HepG2 (cell line): ENCODE measurements around the gene SLCO4A1. TPM values are rescaled to one million over a fixed set of nuclear protein-coding genes. Genes with fewer than 3 reads are reported as not detected.

Experiments used
- ATAC-seq: fragments of 200-7000 bp; cut with Tn5 transposase; 3 replicates; pipeline ENCODE4 v1.9.1; 2020; ENCODE audit warnings: mild to moderate bottlenecking, moderate library complexity
- BruUV-seq: library from RNA; stranded (reverse); fragments of 400-500 nt; replicated peaks from 2 replicates; lab custom pipeline; 2021; lab: Mats Ljungman, UMichigan
- CTCF ChIA-PET: fragments of 300-600 bp; formaldehyde crosslinking; extraction: SDS; loops from one replicate; lab custom pipeline; 2021; ENCODE audit warnings: low total read pairs, inconsistent platforms, low intra/inter-chr PET ratio; lab: Yijun Ruan, JAX
- POLR2A ChIA-PET: fragments of 350-600 bp; sonication (Branson Sonifier 250); formaldehyde crosslinking; loops from one replicate; lab custom pipeline; 2020; ENCODE audit warnings: antibody characterized with exemption, inconsistent platforms; lab: Yijun Ruan, JAX
- DNase-seq: peaks from one replicate; pipeline ENCODE4 v3.0.0-alpha.2; 2015; ENCODE audit warnings: low spot score
- FAIRE-seq: peaks from 3 replicates; lab custom pipeline; 2011; peaks lifted over from hg19 to GRCh38; lab: Jason Lieb, UNC
- H2AFZ ChIP-seq: one replicate; pipeline ENCODE4 v1.6.1; 2011; ENCODE audit warnings: low read length, inconsistent platforms
- H3K27ac ChIP-seq: fragments of 300-600 bp; 3 replicates; pipeline ENCODE4 v1.8.0; 2011; ENCODE audit warnings: mixed run types, mild to moderate bottlenecking, mixed read lengths, low read length, inconsistent platforms; ENCODE audit not compliant: insufficient read depth; ENCODE audit errors: extremely low read length
- H3K27me3 ChIP-seq, 2 experiments: fragments of 200-600 bp in 1 of 2; 2 replicates in 1 of 2; 3 replicates in 1 of 2; pipeline versions ENCODE4 v1.6.0 to v1.8.0; 2011; ENCODE audit warnings: low read length in 2 of 2, mild to moderate bottlenecking in 2 of 2, moderate library complexity in 2 of 2, inconsistent platforms in 1 of 2; ENCODE audit not compliant: insufficient read depth in 2 of 2, control insufficient read depth in 1 of 2
- H3K36me3 ChIP-seq, 2 experiments: fragments of 200-600 bp in 1 of 2; replicated peaks in 1 of 2; 2 replicates in 1 of 2; 3 replicates in 1 of 2; pipeline versions ENCODE4 v1.5.1 to v1.8.0; 2011; ENCODE audit warnings: low read length in 2 of 2, inconsistent platforms in 1 of 2; ENCODE audit not compliant: insufficient read depth in 2 of 2, control insufficient read depth in 1 of 2
- H3K4me1 ChIP-seq: 2 replicates; pipeline ENCODE4 v1.5.1; 2012; ENCODE audit warnings: low read length, inconsistent platforms; ENCODE audit not compliant: insufficient read depth
- H3K4me2 ChIP-seq: 2 replicates; pipeline ENCODE4 v1.6.0; 2011; ENCODE audit warnings: low read depth, low read length, inconsistent platforms
- H3K4me3 ChIP-seq, 3 experiments: fragments of 200-600 bp in 1 of 3; sonication (generic), shearing (Covaris generic) in 1 of 3; replicated peaks in 1 of 3; 2 replicates each; pipeline ENCODE4 v1.5.1; 2011 to 2016; ENCODE audit warnings: low read length in 3 of 3, inconsistent platforms in 2 of 3, low read depth in 2 of 3, mild to moderate bottlenecking in 2 of 3, control low read depth in 1 of 3, mixed read lengths in 1 of 3; ENCODE audit not compliant: insufficient read depth in 1 of 3
- H3K79me2 ChIP-seq: one replicate; pipeline ENCODE4 v1.6.1; 2011; ENCODE audit warnings: low read length, inconsistent platforms; ENCODE audit not compliant: insufficient read depth
- H3K9ac ChIP-seq: 2 replicates; pipeline ENCODE4 v1.6.0; 2011; ENCODE audit warnings: mild to moderate bottlenecking, low read depth, low read length, inconsistent platforms; ENCODE audit not compliant: insufficient read depth
- H3K9me3 ChIP-seq: 2 replicates; pipeline ENCODE4 v1.5.1; 2012; ENCODE audit warnings: mild to moderate bottlenecking, low read length
- H4K20me1 ChIP-seq: 2 replicates; pipeline ENCODE4 v1.6.0; 2011; ENCODE audit warnings: inconsistent platforms, mild to moderate bottlenecking, low read length, moderate library complexity; ENCODE audit not compliant: insufficient read depth
- FOXP4 ChIP-seq: sonication (generic); formaldehyde crosslinking; IDR thresholded peaks from 2 replicates; pipeline ENCODE4 v1.4.0; 2020; ENCODE audit warnings: missing genetic modification reagents
- GLI4 ChIP-seq: sonication (generic); formaldehyde crosslinking; IDR thresholded peaks from 2 replicates; pipeline ENCODE4 v1.5.1; 2020; ENCODE audit warnings: missing genetic modification reagents, mild to moderate bottlenecking, moderate library complexity, borderline replicate concordance
- PBX2 ChIP-seq: IDR thresholded peaks from 2 replicates; pipeline ENCODE4 v1.6.1; 2016; ENCODE audit warnings: control low read depth
- RARA ChIP-seq: IDR thresholded peaks from 2 replicates; pipeline ENCODE4 v1.6.1; 2016; ENCODE audit warnings: missing genetic modification reagents, missing compliant biosample characterization
- RBAK ChIP-seq: sonication (generic); formaldehyde crosslinking; IDR thresholded peaks from 2 replicates; pipeline ENCODE4 v1.5.1; 2020; ENCODE audit warnings: mild to moderate bottlenecking, missing genetic modification reagents
- SALL2 ChIP-seq: sonication (generic); formaldehyde crosslinking; IDR thresholded peaks from 2 replicates; pipeline ENCODE4 v1.8.1; 2023; ENCODE audit warnings: mild to moderate bottlenecking, missing genetic modification reagents, inconsistent platforms
- USF2 ChIP-seq, 2 experiments: sonication (generic) in 1 of 2; formaldehyde crosslinking in 1 of 2; IDR thresholded peaks; 2 replicates each; pipeline versions ENCODE4 v1.5.1 to v1.6.1; 2011 to 2020; ENCODE audit warnings: borderline replicate concordance in 1 of 2, low read depth in 1 of 2, low read length in 1 of 2, mild to moderate bottlenecking in 1 of 2, missing genetic modification reagents in 1 of 2, moderate library complexity in 1 of 2
- ZFYVE20 ChIP-seq: sonication (generic); formaldehyde crosslinking; IDR thresholded peaks from 2 replicates; pipeline ENCODE4 v1.8.0; 2023; ENCODE audit warnings: low read depth, mild to moderate bottlenecking, moderate library complexity, missing genetic modification reagents, borderline replicate concordance
- ZNF354B ChIP-seq: sonication (generic); formaldehyde crosslinking; IDR thresholded peaks from 2 replicates; pipeline ENCODE4 v1.8.0; 2022; ENCODE audit warnings: mild to moderate bottlenecking, missing genetic modification reagents
- ZNF781 ChIP-seq: sonication (generic); formaldehyde crosslinking; IDR thresholded peaks from 2 replicates; pipeline ENCODE4 v1.5.1; 2020; ENCODE audit warnings: borderline replicate concordance, mild to moderate bottlenecking, missing genetic modification reagents; ENCODE audit errors: not compliant biosample characterization
- ZSCAN29 ChIP-seq: sonication (generic); formaldehyde crosslinking; conservative IDR thresholded peaks from 2 replicates; pipeline ENCODE4 v1.4.0; 2020; ENCODE audit warnings: mild to moderate bottlenecking, missing genetic modification reagents
- WGBS: methylation state at CpG from one replicate; pipeline ENCODE4 v1.1.6; 2017; ENCODE audit warnings: low lambda C conversion rate; 5-methylcytosine and 5-hydroxymethylcytosine counted together
- in situ Hi-C: cut with HindIII; loops from 2 replicates; pipeline ENCODE4 v1.10.0; 2017; ENCODE audit warnings: low pct_unique_long_range_greater_than_20kb; ENCODE audit not compliant: extremely low pct_ligation_motif_present
- intact Hi-C: fragments of 100-400 bp; cut with micrococcal nuclease; formaldehyde crosslinking; loops from one replicate; pipeline ENCODE4 v1.10.0; 2022; ENCODE audit not compliant: unreplicated experiment
- polyA plus RNA-seq, 8 experiments: library from polyadenylated mRNA; depleted of rRNA in 3 of 8; stranded (reverse) in 7 of 8; unstranded in 1 of 8; fragments of >200 nt; fragmentation: Illumina TruSeq in 4 of 8; extraction: Trizol in 4 of 8; gene quantifications; 2 replicates each; pipeline versions ENCODE4 v1.2.1 to v1.2.3, GENCODE V29; 2011 to 2016; ENCODE audit warnings: low read depth in 4 of 8, missing spikeins in 1 of 8, mixed read lengths in 1 of 8; ENCODE audit not compliant: insufficient read depth in 1 of 8
- total RNA-seq, 5 experiments: library from RNA; depleted of rRNA; stranded (reverse); fragments of >200 nt; fragmentation: Illumina TruSeq; extraction: Trizol; gene quantifications; 2 replicates each; pipeline ENCODE4 v1.2.3, GENCODE V29; 2016; ENCODE audit warnings: low read depth in 1 of 5

The SLCO4A1 gene
- total and polyA plus RNA-seq, 2 of the 13 experiments (the other 11 are each of a cell fraction or from before 2014, with no cell fraction given): 55.5 to 112 TPM

DNA sequence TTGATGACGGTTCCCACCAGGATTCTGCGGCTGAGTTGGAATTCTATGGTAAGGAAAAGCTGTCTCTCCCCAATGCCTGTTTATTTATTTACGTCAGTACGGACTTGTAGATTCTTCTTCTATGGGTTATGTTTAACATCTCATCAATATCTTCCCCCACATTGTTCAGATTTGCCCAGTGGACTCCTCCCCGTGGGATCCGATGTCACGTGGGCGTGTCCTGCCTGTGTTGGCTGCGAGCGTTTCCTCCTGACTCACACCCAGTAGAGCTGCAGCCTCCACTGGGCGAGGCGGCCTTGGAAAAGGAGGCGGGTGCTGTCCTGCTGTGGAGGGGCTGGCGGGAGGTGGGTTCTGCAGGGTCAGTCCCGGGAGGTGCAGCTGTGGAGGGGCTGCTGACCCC, 46.8 kb upstream of the SLCO4A1 start:
- H3K79me2 ChIP-seq: no peaks in the 10 kb centered on the region
- 7% methylated on average over 15 of the region's 15 CpGs for WGBS
- ChIA-PET CTCF (no interaction called here), POLR2A (interaction anchor here (0.8 kb wide), 1 partner anchor 28 kb away, joined by 3 read pairs; no protein-coding TSS in a partner anchor)
- in situ Hi-C loops: no loop called here
- no peaks in the 10 kb centered on the region; the same call in 1 of the 2 replicates for H4K20me1 ChIP-seq
- no peak overlapping the region for H3K27ac ChIP-seq
- H3K9me3 ChIP-seq: no peaks in the 10 kb centered on the region
- ATAC-seq: peak; percentile 16; the same call in 1 of the 3 replicates
- no TSS peak for BruUV-seq
- H3K27me3 ChIP-seq: peaks cover 28 to 92% of the 10 kb centered on the region in 2 experiments
- H3K36me3 ChIP-seq: no peaks in the 10 kb centered on the region
- no peak for DNase-seq
- TF ChIP-seq USF2 (IDR thresholded peaks at IDR 0.05; ENCODE audit: low read depth, low read length) (peak; percentile 55), USF2 (CRISPR knock-in tag; IDR thresholded peaks at IDR 0.05; ENCODE audit: borderline replicate concordance) (no peak; the same call in 1 of the 2 replicates), ZNF781 (no peak)
- H2AFZ ChIP-seq: no peak overlapping the region
- H3K9ac ChIP-seq: no peak overlapping the region
- intact Hi-C loops: loop anchor here (5.0 kb wide), 1 partner anchor 1348 kb away; no protein-coding TSS in a partner anchor
- FAIRE-seq: peak; percentile 26
- no peak overlapping the region for H3K4me2 ChIP-seq
- no peaks in the 10 kb centered on the region for H3K4me1 ChIP-seq
- no peak overlapping the region for H3K4me3 ChIP-seq

DNA sequence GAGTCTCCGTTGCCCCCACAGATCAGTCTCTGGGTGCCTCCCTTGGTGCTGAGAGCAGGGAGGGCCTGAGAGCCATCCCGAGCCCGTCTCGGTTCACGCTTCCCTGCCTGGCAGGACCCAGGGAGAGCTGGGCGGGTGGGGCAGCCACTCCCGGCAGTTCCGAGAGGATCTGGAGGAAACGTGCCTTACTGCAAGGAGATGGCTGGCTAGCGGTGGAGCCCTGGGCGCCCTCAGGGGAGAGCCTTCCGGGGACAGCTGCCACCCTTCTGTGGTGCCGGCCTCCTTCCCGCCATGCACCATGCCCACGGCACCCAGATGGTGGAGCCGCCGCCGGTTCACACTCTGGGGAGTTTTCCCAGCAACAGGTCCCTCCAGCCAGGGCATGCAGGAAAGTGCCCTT, 45.8 kb upstream of the SLCO4A1 start:
- intact Hi-C loops: loop anchor here (5.0 kb wide), 1 partner anchor 1349 kb away; no protein-coding TSS in a partner anchor
- BruUV-seq: no TSS peak
- Histone ChIP-seq H4K20me1 (no peaks in the 10 kb centered on the region; the same call in 1 of the 2 replicates), H3K27ac (no peak overlapping the region), H3K4me2 (no peak overlapping the region), H3K79me2 (no peaks in the 10 kb centered on the region), H3K9me3 (no peaks in the 10 kb centered on the region), H3K4me1 (no peaks in the 10 kb centered on the region), H3K36me3 (no peaks in the 10 kb centered on the region), H3K4me3 (no peak overlapping the region), H3K27me3 (peaks cover 29 to 93% of the 10 kb centered on the region in 2 experiments), H2AFZ (no peak overlapping the region), H3K9ac (no peak overlapping the region)
- ATAC-seq (no peak), DNase-seq (no peak), FAIRE-seq (no peak)
- CTCF ChIA-PET: no interaction called here
- in situ Hi-C loops: no loop called here
- WGBS: 30% methylated on average over 14 of the region's 18 CpGs
- POLR2A ChIA-PET: no interaction called here
- TF ChIP-seq ZFYVE20 (CRISPR knock-in tag) (no peak), GLI4 (CRISPR knock-in tag) (no peak), ZNF354B (CRISPR knock-in tag) (no peak), PBX2 (CRISPR knock-in tag) (no peak), SALL2 (CRISPR knock-in tag) (no peak), RARA (CRISPR knock-in tag) (no peak), ZSCAN29 (CRISPR knock-in tag) (no peak), RBAK (CRISPR knock-in tag) (no peak), FOXP4 (CRISPR knock-in tag) (no peak)
